Measurements from ENCODE around the gene ZNF136. TPM values are rescaled to one million over a fixed set of nuclear protein-coding genes. Genes with fewer than 3 reads are reported as not detected.

The ZNF136 gene
- total and polyA plus RNA-seq, 2 of the 13 experiments (the other 11 are each of a cell fraction or from before 2014, with no cell fraction given): 2.5 to 10.2 TPM

- TF ChIP-seq U2AF1 (optimal IDR thresholded peaks at IDR 0.05; ENCODE audit: low read depth, low read length) (no peak), HMGXB4 (CRISPR knock-in tag; IDR thresholded peaks at IDR 0.05; ENCODE audit: borderline replicate concordance in 1 of 2, low read depth in 1 of 2) (peak; percentile 59 to 61; a peak in 2 of 4 replicates), ZNF781 (CRISPR knock-in tag; IDR thresholded peaks at IDR 0.05; ENCODE audit: borderline replicate concordance, not compliant biosample characterization) (peak; percentile 32), E2F1 (CRISPR knock-in tag; IDR thresholded peaks at IDR 0.05) (no peak), SMC3 (IDR thresholded peaks at IDR 0.05; ENCODE audit: low read length) (peak; percentile 86), ZNF331 (CRISPR knock-in tag; IDR thresholded peaks at IDR 0.05) (peak; percentile 6; the same call in 1 of the 2 replicates), GATAD2A (CRISPR knock-in tag; IDR thresholded peaks at IDR 0.05) (peak; percentile 50; the same call in 1 of the 2 replicates), ZNF549 (CRISPR knock-in tag; IDR thresholded peaks at IDR 0.05) (no peak), MTERF4 (CRISPR knock-in tag; IDR thresholded peaks at IDR 0.05) (peak; percentile 68; the same call in 1 of the 2 replicates), SUZ12 (IDR thresholded peaks at IDR 0.05; ENCODE audit: low read depth, low read length) (no peak), ZNF891 (CRISPR knock-in tag; IDR thresholded peaks at IDR 0.05) (no peak), HIVEP1 (CRISPR knock-in tag; IDR thresholded peaks at IDR 0.05) (no peak), ZXDC (CRISPR knock-in tag; IDR thresholded peaks at IDR 0.05) (no peak), SRF (IDR thresholded peaks at IDR 0.05; ENCODE audit: low read depth, low read length) (no peak), ZNF547 (CRISPR knock-in tag; IDR thresholded peaks at IDR 0.05) (no peak), PHF5A (CRISPR knock-in tag; IDR thresholded peaks at IDR 0.05; ENCODE audit: low read depth, unreplicated experiment) (peak; percentile 51), POGK (CRISPR knock-in tag; conservative IDR thresholded peaks at IDR 0.05) (peak; percentile 22; the same call in 1 of the 2 replicates), ZFP1 (CRISPR knock-in tag; IDR thresholded peaks at IDR 0.05) (0 out of 2 replicates have a peak, but pooled peaks have one; percentile 29), XRCC5 (optimal IDR thresholded peaks at IDR 0.05; ENCODE audit: low read length) (peak; percentile 58), RFXANK (CRISPR knock-in tag; IDR thresholded peaks at IDR 0.05) (peak; percentile 14; the same call in 1 of the 2 replicates), ASH2L (IDR thresholded peaks at IDR 0.05; ENCODE audit: insufficient read length, low read depth, low read length) (peak; percentile 15), MIXL1 (CRISPR knock-in tag; IDR thresholded peaks at IDR 0.05) (0 out of 2 replicates have a peak, but pooled peaks have one; percentile 37)
Measured at GRCh38 chr19:12140545-12141404, 22.1 kb upstream of the ZNF136 start (continued).

Data from HepG2 (cell line).